22Rv1 (cell line): Measurements from ENCODE around the gene DNTT.

ENCODE experiments used
- CTCF ChIP-seq: fragments of 450-650 bp; IDR thresholded peaks from 2 replicates; pipeline ENCODE4 v1.5.1; 2017; ENCODE audit warnings: mild to moderate bottlenecking
- ZFX ChIP-seq: fragments of 450-650 bp; IDR thresholded peaks from 2 replicates; pipeline ENCODE4 v1.6.1; 2017; ENCODE audit warnings: antibody characterized with exemption, borderline replicate concordance

GRCh38 chr10:96283756-96284155, 20.5 kb upstream of the DNTT start:
- no peak for TF ChIP-seq CTCF
- TF ChIP-seq ZFX, result no peak
